Karpas-422 (cell line): ENCODE data around the gene SMC4. TPM values are rescaled to one million over a fixed set of nuclear protein-coding genes. Genes with fewer than 3 reads are reported as not detected.
A peak's percentile ranks its signal among the peaks of the same experiment; 100 is the strongest.

Experiments used
- DNase-seq: peaks from one replicate; pipeline ENCODE4 v3.0.0-alpha.2; 2015
- H2AFZ ChIP-seq: fragments of 200-600 bp; sonication (generic); 2 replicates; pipeline ENCODE4 v1.6.1; 2014; ENCODE audit warnings: antibody characterized with exemption, low read length, mixed read lengths
- H3K27ac ChIP-seq: fragments of 200-600 bp; sonication (generic); 2 replicates; pipeline ENCODE4 v1.5.1; 2014; ENCODE audit warnings: mild to moderate bottlenecking, low read length, moderate library complexity
- H3K27me3 ChIP-seq: fragments of 200-600 bp; sonication (generic); 2 replicates; pipeline ENCODE4 v1.6.1; 2014; ENCODE audit warnings: low read length, mixed read lengths
- H3K36me3 ChIP-seq: fragments of 200-600 bp; sonication (generic); 2 replicates; pipeline ENCODE4 v1.6.1; 2014; ENCODE audit warnings: low read length, mixed read lengths; ENCODE audit not compliant: insufficient read depth
- H3K4me1 ChIP-seq: fragments of 200-600 bp; sonication (generic); 2 replicates; pipeline ENCODE4 v1.6.1; 2014; ENCODE audit warnings: mild to moderate bottlenecking, low read length, mixed read lengths
- H3K4me2 ChIP-seq: fragments of 200-600 bp; sonication (generic); 2 replicates; pipeline ENCODE4 v1.6.1; 2014; ENCODE audit warnings: low read length, low read depth, mild to moderate bottlenecking; ENCODE audit not compliant: poor library complexity, severe bottlenecking
- H3K4me3 ChIP-seq: fragments of 200-600 bp; sonication (generic); 2 replicates; pipeline ENCODE4 v1.5.1; 2014; ENCODE audit warnings: mild to moderate bottlenecking, antibody characterized with exemption, low read length, mixed read lengths
- H3K79me2 ChIP-seq: fragments of 200-600 bp; sonication (generic); 2 replicates; pipeline ENCODE4 v1.6.1; 2014; ENCODE audit warnings: mild to moderate bottlenecking, low read length, mixed read lengths
- H3K9ac ChIP-seq: fragments of 200-600 bp; sonication (generic); 2 replicates; pipeline ENCODE4 v1.6.0; 2014; ENCODE audit warnings: low read length
- H3K9me2 ChIP-seq: fragments of 200-600 bp; sonication (generic), shearing (Covaris generic); replicated peaks from 2 replicates; pipeline ENCODE4 v1.6.0; 2014; ENCODE audit warnings: mild to moderate bottlenecking, low read length, moderate library complexity; ENCODE audit not compliant: insufficient read depth
- H3K9me3 ChIP-seq: fragments of 300-700, 200-600 bp; sonication (generic); 2 replicates; pipeline ENCODE4 v1.6.1; 2014; ENCODE audit warnings: low read length, mixed read lengths
- H4K20me1 ChIP-seq: fragments of 200-600 bp; sonication (generic); 2 replicates; pipeline ENCODE4 v1.6.1; 2014; ENCODE audit warnings: mild to moderate bottlenecking, antibody characterized with exemption, low read length, low read depth; ENCODE audit not compliant: insufficient read depth
- total RNA-seq: library from RNA; depleted of rRNA; stranded (reverse); fragments of >200 nt; shearing (Covaris generic); gene quantifications from 2 replicates; pipeline ENCODE4 v1.2.3, GENCODE V29; 2014; ENCODE audit warnings: low replicate concordance

The SMC4 gene
- total RNA-seq, 1 experiment from 2014 or later = 173 TPM

GRCh38 chr3:160400702-160401150, 1.3 kb downstream of the SMC4 start:
- Histone ChIP-seq H3K4me3 (peak overlapping the region; percentile 97), H3K79me2 (peaks cover 95% of the 10 kb centered on the region), H3K27ac (peak overlapping the region; percentile 92), H3K9ac (peak overlapping the region; percentile 99), H3K4me2 (peak overlapping the region; percentile 71), H3K9me2 (no peaks in the 10 kb centered on the region), H3K4me1 (peaks cover 54% of the 10 kb centered on the region), H2AFZ (no peak overlapping the region), H4K20me1 (peaks cover 36% of the 10 kb centered on the region), H3K27me3 (no peaks in the 10 kb centered on the region), H3K9me3 (no peaks in the 10 kb centered on the region), H3K36me3 (peaks cover 47% of the 10 kb centered on the region)
- peak; percentile 61 for DNase-seq

- H3K27ac ChIP-seq = peak overlapping the region; percentile 92
- peak overlapping the region; percentile 97 for H3K4me3 ChIP-seq
- H3K4me1 ChIP-seq = peaks cover 49% of the 10 kb centered on the region
- no peaks in the 10 kb centered on the region for H3K9me3 ChIP-seq
- H2AFZ ChIP-seq = no peak overlapping the region
- H3K9me2 ChIP-seq = no peaks in the 10 kb centered on the region
- no peaks in the 10 kb centered on the region for H3K27me3 ChIP-seq
- H4K20me1 ChIP-seq = peaks cover 36% of the 10 kb centered on the region
- H3K79me2 ChIP-seq = peaks cover 96% of the 10 kb centered on the region
- H3K4me2 ChIP-seq = peak overlapping the region; percentile 71
- H3K9ac ChIP-seq = peak overlapping the region; percentile 99
- H3K36me3 ChIP-seq = peaks cover 55% of the 10 kb centered on the region
- DNase-seq = peak; percentile 66
Measured at GRCh38 chr3:160401291-160402095, 2.0 kb downstream of the SMC4 start.

- H4K20me1 ChIP-seq = peaks cover 36% of the 10 kb centered on the region
- H3K9ac ChIP-seq = peak overlapping the region; percentile 99
- peak overlapping the region; percentile 92 for H3K27ac ChIP-seq
- peaks cover 96% of the 10 kb centered on the region for H3K79me2 ChIP-seq
- H3K4me3 ChIP-seq = peak overlapping the region; percentile 97
- no peak overlapping the region for H2AFZ ChIP-seq
- no peaks in the 10 kb centered on the region for H3K27me3 ChIP-seq
- H3K4me1 ChIP-seq = peaks cover 39% of the 10 kb centered on the region
- H3K9me3 ChIP-seq = no peaks in the 10 kb centered on the region
- peaks cover 62% of the 10 kb centered on the region for H3K36me3 ChIP-seq
- no peak for DNase-seq
- H3K9me2 ChIP-seq = no peaks in the 10 kb centered on the region
- peak overlapping the region; percentile 71 for H3K4me2 ChIP-seq
Measured at GRCh38 chr3:160402221-160403027, 3.0 kb downstream of the SMC4 start.

- Histone ChIP-seq H3K9me3 (no peaks in the 10 kb centered on the region), H3K4me2 (peak overlapping the region; percentile 71), H3K4me3 (peak overlapping the region; percentile 97), H3K27me3 (no peaks in the 10 kb centered on the region), H3K36me3 (peaks cover 65% of the 10 kb centered on the region), H4K20me1 (peaks cover 36% of the 10 kb centered on the region), H3K9ac (peak overlapping the region; percentile 99), H3K4me1 (peaks cover 33% of the 10 kb centered on the region), H3K9me2 (no peaks in the 10 kb centered on the region), H2AFZ (no peak overlapping the region), H3K79me2 (peaks cover 95% of the 10 kb centered on the region), H3K27ac (peak overlapping the region; percentile 92)
- DNase-seq = no peak
Measured at GRCh38 chr3:160403028-160403545, 3.6 kb downstream of the SMC4 start.

- DNase-seq = no peak
- H3K36me3 ChIP-seq = peaks cover 71% of the 10 kb centered on the region
- peak overlapping the region; percentile 92; the same call in 1 of the 2 replicates for H3K27ac ChIP-seq
- peak overlapping the region; percentile 99; the same call in 1 of the 2 replicates for H3K9ac ChIP-seq
- peak overlapping the region; percentile 71 for H3K4me2 ChIP-seq
- H3K27me3 ChIP-seq = no peaks in the 10 kb centered on the region
- peaks cover 36% of the 10 kb centered on the region for H4K20me1 ChIP-seq
- peaks cover 30% of the 10 kb centered on the region for H3K4me1 ChIP-seq
- no peak overlapping the region for H2AFZ ChIP-seq
- peaks cover 94% of the 10 kb centered on the region for H3K79me2 ChIP-seq
- H3K9me2 ChIP-seq = no peaks in the 10 kb centered on the region
- H3K9me3 ChIP-seq = no peaks in the 10 kb centered on the region
- H3K4me3 ChIP-seq = peak overlapping the region; percentile 97
Measured at GRCh38 chr3:160403796-160404470, 4.5 kb downstream of the SMC4 start.

- Histone ChIP-seq H3K4me3 (no peak overlapping the region), H3K9ac (no peak overlapping the region), H4K20me1 (peaks cover 4% of the 10 kb centered on the region; the same call in 1 of the 2 replicates), H3K9me3 (no peaks in the 10 kb centered on the region), H3K9me2 (no peaks in the 10 kb centered on the region), H3K4me1 (no peaks in the 10 kb centered on the region), H3K79me2 (peaks cover 89% of the 10 kb centered on the region), H3K27ac (no peak overlapping the region), H3K4me2 (no peak overlapping the region), H2AFZ (no peak overlapping the region), H3K27me3 (no peaks in the 10 kb centered on the region), H3K36me3 (peaks cover 80% of the 10 kb centered on the region)
- no peak for DNase-seq
Measured at GRCh38 chr3:160409812-160410610, 10.6 kb downstream of the SMC4 start.

GRCh38 chr3:160412477-160412876, 13.0 kb downstream of the SMC4 start:
- peaks cover 4% of the 10 kb centered on the region; the same call in 1 of the 2 replicates for H4K20me1 ChIP-seq
- DNase-seq = no peak

More at GRCh38 chr3:160412477-160412876, 13.0 kb downstream of the SMC4 start:
- Histone ChIP-seq H3K79me2 (peaks cover 87% of the 10 kb centered on the region), H2AFZ (no peak overlapping the region), H3K27ac (no peak overlapping the region), H3K4me1 (no peaks in the 10 kb centered on the region), H3K9me3 (no peaks in the 10 kb centered on the region), H3K27me3 (no peaks in the 10 kb centered on the region), H3K36me3 (peaks cover 79% of the 10 kb centered on the region), H3K9me2 (no peaks in the 10 kb centered on the region), H3K9ac (no peak overlapping the region), H3K4me2 (no peak overlapping the region), H3K4me3 (no peak overlapping the region)
